GM18861 (cell line): ENCODE results near the gene CLIP4.

Experiments
- ATAC-seq: cut with Tn5 transposase; IDR thresholded peaks from one replicate; pipeline ENCODE4 v1.9.1; 2021; ENCODE audit not compliant: unreplicated experiment

The CLIP4 gene

GRCh38 chr2:29186817-29187216 lies 71.6 kb downstream of the CLIP4 start:
- ATAC-seq = no peak

- ATAC-seq = no peak
Observed at GRCh38 chr2:29187926-29188325, 72.7 kb downstream of the CLIP4 start.

GRCh38 chr2:29189052-29189451 lies 73.8 kb downstream of the CLIP4 start:
- ATAC-seq = peak; percentile 80

- no peak for ATAC-seq
Observed at GRCh38 chr2:29191817-29192216, 76.6 kb downstream of the CLIP4 start.

GRCh38 chr2:29192526-29192925 lies 77.3 kb downstream of the CLIP4 start:
- no peak for ATAC-seq

- no peak for ATAC-seq
Observed at GRCh38 chr2:29193111-29193510, 77.9 kb downstream of the CLIP4 start.

GRCh38 chr2:29193681-29194080 lies 78.5 kb downstream of the CLIP4 start:
- no peak for ATAC-seq

GRCh38 chr2:29195796-29196195 lies 80.6 kb downstream of the CLIP4 start:
- no peak for ATAC-seq

GRCh38 chr2:29196792-29197788 lies 81.9 kb downstream of the CLIP4 start:
- ATAC-seq = no peak

DNA sequence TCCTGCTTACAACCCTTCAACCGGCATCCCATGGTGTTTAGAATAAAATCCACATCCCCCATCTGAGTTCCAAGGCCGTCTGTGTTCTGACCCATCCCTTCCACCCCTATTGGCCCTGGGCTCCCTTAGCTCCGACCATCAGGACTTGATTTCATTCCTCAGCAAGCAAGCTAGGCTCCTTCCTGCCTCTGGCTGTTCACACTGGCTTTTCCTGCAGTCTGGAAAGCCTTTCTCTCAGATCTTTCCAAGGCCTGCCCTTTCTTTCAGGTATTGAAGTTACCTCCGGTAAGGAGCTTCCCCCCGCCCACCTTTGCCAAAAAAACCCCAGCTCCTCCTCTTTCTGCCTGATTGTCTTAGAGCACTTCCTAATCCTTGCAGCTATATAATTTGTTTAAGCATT lies 86.8 kb downstream of the CLIP4 start:
- no peak for ATAC-seq

GRCh38 chr2:29202819-29203495 lies 87.7 kb downstream of the CLIP4 start:
- ATAC-seq = no peak

DNA sequence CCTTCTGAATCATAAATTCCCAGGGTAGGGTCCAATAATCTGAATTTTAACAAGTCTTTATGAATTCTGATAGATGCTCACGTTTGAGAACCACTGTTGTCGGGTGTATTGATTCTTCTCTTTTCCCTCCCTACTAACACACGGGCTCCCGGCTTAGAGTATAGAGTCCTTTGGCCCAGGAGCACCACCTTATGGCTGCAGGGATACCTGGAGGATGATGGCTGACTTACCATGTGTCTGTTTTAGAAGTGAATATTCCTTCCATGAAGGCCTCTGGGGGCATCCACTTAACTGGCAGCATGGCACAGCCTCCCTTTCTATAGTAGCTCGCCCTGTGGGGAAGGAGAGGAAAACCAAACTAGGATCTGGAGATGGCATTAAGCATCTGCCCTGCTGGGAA lies 91.7 kb downstream of the CLIP4 start:
- no peak for ATAC-seq

DNA sequence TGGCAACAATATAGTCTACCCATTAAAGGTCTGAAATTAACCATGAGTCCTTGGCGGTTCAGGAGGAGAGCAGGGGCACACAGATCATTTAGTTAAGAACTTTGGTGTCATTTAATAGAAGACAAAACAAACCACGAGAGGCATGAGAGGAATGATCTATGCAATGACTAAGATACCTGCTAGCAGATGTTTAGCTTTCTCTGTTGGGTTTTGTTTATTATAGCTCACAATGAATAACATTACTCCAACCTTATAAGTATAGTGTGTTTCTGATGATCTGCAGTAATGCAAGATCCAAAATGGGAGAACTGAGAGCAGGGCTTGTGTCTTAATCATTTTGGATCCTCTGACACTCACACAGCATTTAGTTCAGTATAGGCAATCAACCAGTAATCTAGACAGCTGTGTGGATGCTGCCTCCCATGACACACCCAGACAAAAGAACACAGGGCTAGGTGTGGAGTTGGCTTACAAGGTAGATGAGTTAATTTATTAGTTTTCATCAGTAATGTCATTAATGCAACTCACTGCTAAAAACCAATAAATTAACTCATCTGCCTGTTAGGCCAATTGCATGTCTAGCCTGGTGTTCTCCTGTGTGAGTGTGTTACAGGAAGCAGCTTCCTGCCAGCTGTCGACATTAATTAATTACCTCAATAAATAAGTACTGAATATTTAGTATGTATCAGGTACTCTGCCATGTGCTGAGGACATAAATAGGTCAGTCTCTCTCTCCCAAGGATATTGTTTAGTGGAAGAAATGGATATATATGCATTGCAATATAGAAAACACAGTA lies 92.3 kb downstream of the CLIP4 start:
- ATAC-seq = no peak

DNA sequence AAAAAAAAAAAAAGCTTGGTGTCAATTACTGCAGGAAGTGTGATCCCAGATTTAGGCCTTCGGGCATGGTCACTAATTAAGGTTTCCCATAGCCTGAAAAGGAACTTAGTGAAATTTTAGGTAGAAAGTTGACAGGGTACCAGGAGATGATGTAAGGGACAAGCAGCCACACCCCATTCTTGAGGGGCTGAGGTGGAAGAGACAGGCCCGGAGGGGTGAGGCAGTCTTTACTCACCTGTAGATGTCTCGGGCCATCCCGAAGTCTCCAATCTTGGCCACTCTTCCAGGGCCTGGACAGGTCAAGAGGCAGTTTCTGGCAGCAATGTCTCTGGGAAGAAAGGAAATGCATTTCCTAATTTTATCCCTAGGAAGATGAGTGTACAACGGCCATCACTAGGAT lies 94.3 kb downstream of the CLIP4 start:
- no peak for ATAC-seq

DNA sequence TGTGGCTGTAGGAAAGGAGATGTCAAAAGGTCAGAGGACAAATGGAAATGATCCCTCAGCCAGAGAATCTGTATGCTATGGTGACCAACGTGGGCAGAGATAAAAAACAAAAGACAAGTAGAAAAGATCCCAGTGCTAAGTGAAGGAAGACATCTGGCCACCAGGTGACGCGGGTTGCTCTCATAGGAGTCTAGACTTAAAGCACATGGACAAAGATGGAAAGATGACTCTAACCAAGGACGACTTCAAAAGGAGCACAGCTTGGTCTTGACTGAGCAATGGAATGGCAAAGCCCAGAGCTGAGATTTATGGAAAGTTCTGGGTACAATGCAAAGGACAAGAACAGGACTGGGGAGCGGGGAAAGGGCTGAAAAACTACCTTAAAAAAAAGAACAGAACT lies 96.8 kb downstream of the CLIP4 start:
- ATAC-seq = no peak

- ATAC-seq = no peak
Observed at GRCh38 chr2:29213888-29214291, 98.7 kb downstream of the CLIP4 start.

DNA sequence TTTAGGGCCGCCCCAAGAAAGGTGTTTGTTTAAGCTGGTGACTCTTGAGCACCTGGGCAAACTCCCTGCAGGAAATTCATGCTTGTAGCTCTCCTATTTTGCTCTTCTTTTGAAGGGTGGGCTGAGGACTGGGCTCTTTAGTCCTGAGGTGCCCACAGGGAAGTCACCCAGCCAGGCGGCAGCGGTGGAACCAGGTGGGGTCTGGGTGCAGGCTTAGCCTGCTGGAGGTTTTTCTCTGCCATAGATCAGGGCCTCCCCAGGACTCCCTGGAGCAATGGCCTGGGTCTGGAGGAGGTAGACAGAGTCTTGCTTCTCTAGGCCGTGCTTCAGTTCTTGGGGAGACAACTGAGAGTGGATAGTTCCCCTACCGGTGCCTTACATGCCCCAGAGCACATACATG lies 99.9 kb downstream of the CLIP4 start:
- no peak for ATAC-seq

- ATAC-seq = no peak
Observed at GRCh38 chr2:29215739-29216608, 100.8 kb downstream of the CLIP4 start.

DNA sequence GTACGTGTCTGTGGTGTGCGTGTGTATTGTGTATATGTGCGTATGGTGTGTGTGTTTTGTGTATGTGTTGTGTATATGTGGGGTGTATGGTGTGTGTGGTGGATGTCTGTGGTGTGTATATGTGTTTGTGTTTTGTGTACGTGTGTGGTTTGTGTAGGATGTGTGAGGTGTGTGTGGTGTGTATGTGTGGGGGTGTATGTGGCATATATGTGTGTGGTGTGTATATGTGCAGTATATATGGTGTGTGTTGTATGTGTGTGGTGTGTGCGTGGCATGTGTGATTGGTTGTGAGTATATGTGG lies 101.3 kb downstream of the CLIP4 start:
- ATAC-seq = no peak

DNA sequence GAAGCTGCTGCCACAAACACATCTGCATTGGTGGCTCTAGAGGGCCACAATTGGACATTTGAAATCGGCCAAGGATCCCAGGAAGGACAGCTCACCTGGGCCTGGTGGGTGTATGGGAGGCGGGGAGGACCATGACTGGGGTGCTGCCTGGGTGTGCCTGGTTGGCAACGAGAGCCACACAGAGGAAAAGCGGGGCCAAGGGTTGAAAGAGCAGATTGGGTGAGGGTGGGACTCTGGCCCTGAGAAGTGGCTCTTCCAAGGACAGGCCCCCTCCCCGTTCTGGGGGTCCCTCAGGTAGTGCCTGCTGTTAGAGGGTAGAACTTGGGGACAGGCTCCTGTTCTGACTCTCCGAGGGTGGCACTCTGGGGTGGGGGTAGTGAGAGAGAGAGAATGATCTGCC lies 102.9 kb downstream of the CLIP4 start:
- ATAC-seq = no peak
